Fibroblast of the aortic adventitia (primary cell): Measurements from ENCODE around the gene SC5D. TPM values are rescaled to one million over a fixed set of nuclear protein-coding genes. Genes with fewer than 3 reads are reported as not detected.

Experiments used
- DNase-seq: peaks from one replicate; pipeline ENCODE4 v3.0.0-alpha.2; 2010; ENCODE audit warnings: low read depth
- H3K4me3 ChIP-seq: 2 replicates; pipeline ENCODE4 v1.5.1; 2011; ENCODE audit warnings: low read depth, mild to moderate bottlenecking, control low read depth, low read length, moderate library complexity
- total RNA-seq: library from RNA; depleted of rRNA; stranded (reverse); fragments of >200 nt; gene quantifications from 2 replicates; pipeline ENCODE4 v1.2.3, GENCODE V29; 2012; ENCODE audit warnings: low replicate concordance
- TF ChIP-seq, protein P1 (sequence below): IDR thresholded peaks from 2 replicates; pipeline ENCODE4 v1.5.1; 2011; ENCODE audit warnings: mild to moderate bottlenecking, low read length, control low read depth, inconsistent platforms; ENCODE audit not compliant: insufficient read depth

The SC5D gene
- total RNA-seq, 1 donor, result 43.8 TPM

DNA sequence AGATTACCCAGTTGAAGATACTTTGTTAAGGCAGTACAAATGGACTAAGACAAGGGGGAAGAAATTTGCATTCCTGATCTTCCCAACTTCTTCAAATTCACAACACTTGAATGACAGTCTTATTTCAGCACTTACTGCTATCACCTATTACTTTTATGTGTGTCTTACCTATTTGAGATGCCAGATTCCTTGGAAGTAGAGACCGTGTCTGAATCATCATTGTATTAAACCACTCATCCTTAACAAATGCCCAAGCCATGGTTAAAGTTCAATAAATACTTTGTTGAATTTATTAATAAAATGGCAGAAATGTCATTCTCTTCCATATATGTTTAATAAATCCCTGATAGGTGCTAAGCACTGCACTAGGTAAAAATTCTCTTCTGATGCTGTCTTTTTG, 18.3 kb downstream of the SC5D start:
- H3K4me3 ChIP-seq, result no peak overlapping the region
- no peak for DNase-seq
- TF ChIP-seq, protein P1, sequence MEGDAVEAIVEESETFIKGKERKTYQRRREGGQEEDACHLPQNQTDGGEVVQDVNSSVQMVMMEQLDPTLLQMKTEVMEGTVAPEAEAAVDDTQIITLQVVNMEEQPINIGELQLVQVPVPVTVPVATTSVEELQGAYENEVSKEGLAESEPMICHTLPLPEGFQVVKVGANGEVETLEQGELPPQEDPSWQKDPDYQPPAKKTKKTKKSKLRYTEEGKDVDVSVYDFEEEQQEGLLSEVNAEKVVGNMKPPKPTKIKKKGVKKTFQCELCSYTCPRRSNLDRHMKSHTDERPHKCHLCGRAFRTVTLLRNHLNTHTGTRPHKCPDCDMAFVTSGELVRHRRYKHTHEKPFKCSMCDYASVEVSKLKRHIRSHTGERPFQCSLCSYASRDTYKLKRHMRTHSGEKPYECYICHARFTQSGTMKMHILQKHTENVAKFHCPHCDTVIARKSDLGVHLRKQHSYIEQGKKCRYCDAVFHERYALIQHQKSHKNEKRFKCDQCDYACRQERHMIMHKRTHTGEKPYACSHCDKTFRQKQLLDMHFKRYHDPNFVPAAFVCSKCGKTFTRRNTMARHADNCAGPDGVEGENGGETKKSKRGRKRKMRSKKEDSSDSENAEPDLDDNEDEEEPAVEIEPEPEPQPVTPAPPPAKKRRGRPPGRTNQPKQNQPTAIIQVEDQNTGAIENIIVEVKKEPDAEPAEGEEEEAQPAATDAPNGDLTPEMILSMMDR, result no peak

DNA sequence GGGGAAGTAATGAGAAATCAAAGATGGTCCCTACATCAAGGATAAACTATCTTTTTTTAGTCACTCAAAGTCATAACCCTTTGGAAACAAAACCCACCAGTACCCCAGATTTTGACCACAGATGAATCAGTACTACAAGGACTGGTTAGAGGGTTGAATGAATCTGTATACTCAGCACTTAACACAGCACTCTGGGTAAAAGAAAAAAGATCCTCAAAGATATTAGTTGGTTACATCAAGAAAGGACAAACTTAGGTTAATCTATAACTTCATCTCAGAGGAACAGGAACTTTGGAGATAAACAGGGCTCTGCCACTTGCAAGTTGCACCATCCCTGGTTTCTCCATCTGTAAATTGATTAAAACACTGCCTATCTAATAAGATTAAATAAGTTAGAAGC, 18.8 kb downstream of the SC5D start:
- TF ChIP-seq, protein P1, result no peak
- H3K4me3 ChIP-seq, result no peak overlapping the region
- DNase-seq, result no peak

DNA sequence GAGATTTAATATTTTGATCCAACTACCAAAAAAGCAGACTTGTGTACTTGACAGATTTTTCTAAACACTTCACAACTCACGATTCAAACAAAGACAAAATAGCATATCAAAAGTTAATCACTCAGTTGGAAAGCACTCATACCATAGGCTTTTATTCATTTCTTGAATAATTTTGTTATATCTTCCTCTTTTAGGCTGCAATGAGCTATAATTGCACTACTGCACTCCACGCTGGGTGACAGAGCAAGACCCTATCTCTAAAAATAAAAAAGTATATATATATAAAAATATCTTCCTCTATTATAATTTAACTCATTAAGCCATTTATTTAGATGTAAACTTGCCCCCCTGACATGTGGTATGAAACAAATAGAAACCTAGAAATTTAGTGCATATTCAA, 19.9 kb downstream of the SC5D start:
- TF ChIP-seq, protein P1, result no peak
- no peak overlapping the region for H3K4me3 ChIP-seq
- no peak for DNase-seq

DNA sequence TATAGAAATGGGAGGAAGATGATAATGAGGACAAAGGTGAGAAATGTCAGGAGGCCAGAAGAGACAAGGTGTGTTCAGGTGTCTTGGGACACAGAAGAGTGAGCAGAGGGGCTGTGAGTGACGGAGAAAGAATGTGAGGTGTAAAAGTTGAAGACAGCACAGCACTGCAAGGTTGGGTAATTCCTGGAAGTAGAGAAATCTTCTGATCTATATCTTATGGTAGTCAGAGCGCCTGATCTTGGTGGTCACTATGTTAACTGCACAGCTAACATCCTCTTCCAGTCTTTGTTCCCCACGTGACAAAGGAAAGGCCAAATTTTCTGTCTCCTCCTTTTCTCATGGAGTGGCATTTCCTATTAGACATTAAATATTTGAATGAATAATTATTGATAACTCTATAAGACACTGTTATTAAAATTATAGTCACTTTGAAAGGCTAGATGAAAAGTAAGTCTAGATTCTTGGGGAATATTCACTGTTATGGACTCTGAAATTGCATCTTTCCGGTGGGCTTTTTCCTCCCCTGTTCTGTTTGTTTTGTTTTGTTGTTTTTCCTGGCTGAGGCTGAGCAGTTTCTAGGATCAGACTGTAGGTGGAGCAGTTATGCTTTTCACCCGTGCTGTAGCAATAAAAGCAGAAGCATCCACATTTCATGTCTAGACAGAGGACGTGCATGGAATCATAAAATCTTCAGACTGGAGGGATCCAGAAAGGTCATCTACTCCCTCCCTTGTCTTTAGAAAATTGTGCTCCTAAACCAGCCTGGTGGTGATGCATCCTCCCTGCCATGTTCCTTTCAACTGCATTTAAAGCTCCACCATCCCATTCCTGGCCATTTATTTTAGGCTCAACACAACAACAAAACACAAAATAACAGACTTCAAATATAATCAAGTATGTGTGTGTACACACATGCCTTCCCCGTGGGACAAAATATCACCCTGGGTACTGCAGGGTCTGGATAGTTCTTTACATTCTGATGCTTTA, 26.6 kb downstream of the SC5D start:
- TF ChIP-seq, protein P1, result peak; percentile 88
- DNase-seq, result peak; percentile 68

DNA sequence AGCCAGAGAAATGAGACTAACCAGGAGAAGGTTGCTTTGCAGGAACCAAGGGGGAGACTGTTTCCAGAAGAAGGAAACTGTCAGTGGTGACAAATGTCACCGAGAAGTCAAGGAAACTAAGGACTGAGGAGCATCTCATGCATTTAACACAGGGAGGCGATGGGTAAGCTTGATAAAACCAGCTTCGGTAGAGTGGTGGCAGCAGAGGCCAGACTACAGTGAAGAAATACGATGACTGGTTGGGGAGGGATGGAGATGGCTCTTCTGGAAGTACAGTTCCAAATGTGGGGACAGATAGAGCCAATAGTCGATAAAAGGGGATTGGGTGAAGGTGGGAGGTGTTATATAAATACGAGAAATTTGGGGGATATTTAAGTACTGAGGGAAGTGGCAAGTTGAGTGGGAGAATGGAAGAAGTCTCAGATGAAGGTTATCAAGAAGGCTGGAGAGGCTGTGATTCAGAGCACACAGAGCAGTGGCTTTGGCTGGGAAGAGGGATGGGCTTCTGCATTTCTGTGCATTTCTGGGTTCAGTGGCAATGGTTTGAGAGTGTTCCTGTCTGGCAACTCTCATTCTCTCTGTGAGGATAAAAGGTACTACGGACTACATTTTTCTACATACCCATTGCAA, 29.2 kb downstream of the SC5D start:
- no peak overlapping the region for H3K4me3 ChIP-seq
- TF ChIP-seq, protein P1, result peak; percentile 40
- peak; percentile 35 for DNase-seq

More for the DNA sequence above, 26.6 kb downstream of the SC5D start:
- no peak overlapping the region for H3K4me3 ChIP-seq

DNA sequence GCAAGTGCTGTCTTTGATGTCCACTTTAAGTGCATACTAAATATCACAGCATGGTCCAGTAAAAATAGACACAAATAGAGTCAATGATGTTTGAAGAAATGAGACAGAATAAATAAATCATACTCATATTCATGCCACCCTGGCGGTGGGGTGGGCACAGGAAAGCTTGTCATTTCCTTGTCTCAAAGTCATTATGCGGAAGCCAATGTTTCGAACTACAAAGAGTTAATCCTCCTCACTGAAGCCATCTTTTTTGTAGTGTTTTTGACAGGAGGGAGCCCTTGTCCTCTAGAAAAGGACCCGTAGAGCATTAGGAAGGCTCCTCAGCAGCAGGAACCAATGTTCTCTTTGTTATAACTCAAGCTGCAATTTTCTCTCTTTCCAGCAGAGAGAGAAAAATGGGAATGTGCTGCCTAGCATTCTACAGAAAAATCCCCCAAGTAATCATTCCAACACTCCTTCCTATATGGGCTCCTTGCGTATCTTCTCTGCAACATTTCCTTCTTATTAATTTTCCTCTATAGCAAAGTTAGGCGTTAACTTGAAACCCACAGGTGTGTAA, 30.6 kb downstream of the SC5D start:
- TF ChIP-seq, protein P1, result peak; percentile 19
- DNase-seq, result no peak
- H3K4me3 ChIP-seq, result no peak overlapping the region
